Stimulated activated effector memory CD8-positive, alpha-beta T cell treated with anti-CD3 and anti-CD28 coated beads, Interleukin-12 subunit alpha, Interleukin-12 subunit beta, amount 100 ng/mL, for 72 hours (primary cell): Measurements from ENCODE around the gene ARHGAP18.

Experiments
- ATAC-seq: fragments of 150-1000 bp; cut with Tn5 transposase; 2 replicates; pipeline ENCODE4 v1.10.0; 2021
- DNase-seq, 2 donors: peaks; one replicate each; pipeline ENCODE4 v3.0.0; 2021 to 2022; ENCODE audit warnings: low spot score in 2 of 2
- H3K27ac Mint-ChIP-seq: one replicate; pipeline ENCODE4 v1.8.0; 2022; ENCODE audit warnings: mild to moderate bottlenecking, mixed read lengths
- H3K36me3 Mint-ChIP-seq: one replicate; pipeline ENCODE4 v1.8.0; 2022; ENCODE audit warnings: mild to moderate bottlenecking, mixed read lengths
- H3K4me1 Mint-ChIP-seq: one replicate; pipeline ENCODE4 v1.8.0; 2022; ENCODE audit warnings: mixed read lengths
- H3K4me3 Mint-ChIP-seq: one replicate; pipeline ENCODE4 v1.8.0; 2022; ENCODE audit warnings: mild to moderate bottlenecking, mixed read lengths
- H3K9me3 Mint-ChIP-seq: one replicate; pipeline ENCODE4 v1.8.0; 2022; ENCODE audit warnings: mixed read lengths

ARHGAP18 gene

DNA sequence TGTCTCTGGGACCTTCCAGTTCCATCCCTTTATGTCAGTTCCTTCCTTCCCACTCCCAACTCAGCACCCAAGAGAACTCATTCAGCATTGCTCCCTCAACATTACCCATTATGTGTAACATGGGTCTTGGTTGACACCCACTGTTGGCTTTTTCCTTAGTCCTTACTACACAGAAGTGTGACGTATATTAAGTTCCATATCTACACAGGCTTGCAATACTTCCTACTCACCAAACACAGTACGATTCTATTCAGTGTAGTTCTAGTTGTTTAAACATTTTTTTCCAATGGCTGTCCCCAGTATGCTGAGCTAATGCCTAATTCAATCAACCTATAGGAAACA is 37.7 kb downstream of the ARHGAP18 start:
- H3K36me3 Mint-ChIP-seq = peaks cover 6% of the 10 kb centered on the region
- peak overlapping the region; percentile 93 for H3K27ac Mint-ChIP-seq
- DNase-seq (no peak), ATAC-seq (peak; percentile 69)
- H3K9me3 Mint-ChIP-seq = no peaks in the 10 kb centered on the region
- peaks cover 53% of the 10 kb centered on the region for H3K4me1 Mint-ChIP-seq
- H3K4me3 Mint-ChIP-seq = peak overlapping the region; percentile 70

DNA sequence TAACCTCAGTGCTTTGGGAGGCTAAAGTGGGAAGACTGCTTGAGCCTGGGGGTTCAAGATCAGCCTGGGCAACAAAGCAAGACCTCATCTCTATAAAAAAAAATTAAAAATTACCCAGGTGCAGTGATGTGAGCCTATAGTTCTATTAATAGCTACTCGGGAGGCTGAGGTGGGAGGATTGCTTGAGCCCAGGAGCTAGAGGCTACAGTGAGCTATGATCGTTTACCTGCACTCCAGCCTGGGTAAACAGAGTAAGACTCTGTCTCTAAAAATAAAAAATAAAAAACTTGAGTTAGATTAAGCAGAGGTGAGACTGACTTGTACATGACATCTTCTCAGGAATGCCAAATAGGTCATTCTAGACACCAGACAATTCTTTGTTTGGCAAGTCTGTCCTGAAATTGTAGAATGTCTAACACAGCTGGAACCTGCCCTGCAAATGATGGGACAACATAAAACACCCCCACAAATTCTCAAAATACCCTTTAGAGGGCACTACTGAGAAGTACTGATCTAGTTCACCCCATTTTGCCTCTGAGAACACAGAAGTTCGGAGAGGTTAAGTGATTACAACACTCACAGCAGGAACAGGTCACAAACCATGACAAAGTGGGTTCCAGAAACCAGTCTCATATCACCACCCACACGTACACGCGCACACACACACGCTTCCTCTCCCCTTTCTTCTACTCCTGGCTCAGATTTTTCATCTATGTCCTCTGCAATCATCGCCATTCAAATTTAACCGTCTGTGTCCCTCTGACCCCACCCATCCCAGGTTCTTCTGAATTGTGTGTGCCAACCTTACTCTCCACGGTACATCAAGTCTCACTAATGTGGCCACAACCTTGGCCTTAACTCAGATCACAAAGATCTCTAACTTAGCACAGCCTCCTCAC is 38.3 kb downstream of the ARHGAP18 start:
- ATAC-seq (peak; percentile 98), DNase-seq (peak; percentile 28 to 83)
- peaks cover 6% of the 10 kb centered on the region for H3K36me3 Mint-ChIP-seq
- H3K9me3 Mint-ChIP-seq = no peaks in the 10 kb centered on the region
- H3K4me3 Mint-ChIP-seq = peak overlapping the region; percentile 70
- peaks cover 53% of the 10 kb centered on the region for H3K4me1 Mint-ChIP-seq
- H3K27ac Mint-ChIP-seq = peak overlapping the region; percentile 93

DNA sequence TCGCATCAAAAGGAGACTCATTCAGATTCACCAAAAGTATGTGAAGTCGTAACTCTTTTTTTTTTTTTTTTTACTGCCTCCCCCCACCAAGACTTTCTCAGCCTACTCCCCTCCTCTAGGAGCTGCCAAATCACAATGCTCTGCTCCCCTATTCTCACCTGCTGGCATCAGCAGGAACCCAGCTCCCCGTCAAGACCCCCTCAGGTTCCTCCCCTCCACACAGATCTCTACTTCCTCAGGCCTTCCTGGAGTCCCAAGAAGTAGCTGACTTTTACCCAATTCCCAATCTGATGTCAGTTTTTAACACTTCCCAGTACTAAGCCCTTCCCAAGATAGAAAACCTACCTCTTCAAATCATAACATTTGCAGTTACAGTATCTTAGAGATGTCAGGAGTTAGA is 39.3 kb downstream of the ARHGAP18 start:
- Mint-ChIP-seq H3K36me3 (peaks cover 6% of the 10 kb centered on the region), H3K4me1 (peaks cover 52% of the 10 kb centered on the region), H3K9me3 (no peaks in the 10 kb centered on the region), H3K27ac (peak overlapping the region; percentile 45), H3K4me3 (no peak overlapping the region)
- no peak for DNase-seq
- no peak for ATAC-seq

DNA sequence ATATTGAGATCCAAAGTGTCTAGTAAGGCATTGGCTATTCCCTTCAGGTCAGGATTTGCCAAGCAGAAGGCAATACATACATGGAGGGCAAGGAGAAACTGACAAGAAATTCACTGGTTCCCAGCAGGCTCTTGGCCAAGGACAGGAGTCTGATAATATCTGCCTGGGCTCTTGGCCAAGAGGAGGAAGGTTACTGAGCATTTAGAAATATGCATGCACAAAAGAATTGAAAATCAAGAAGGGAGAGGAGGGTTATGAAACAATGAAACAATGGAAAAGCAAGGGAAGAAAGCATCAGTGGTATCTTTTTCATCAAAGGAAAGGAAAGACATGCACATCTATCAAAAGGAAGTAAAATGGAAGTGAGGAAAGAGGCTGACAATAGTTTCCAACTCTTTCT is 42.4 kb downstream of the ARHGAP18 start:
- ATAC-seq = no peak
- Mint-ChIP-seq H3K4me1 (peaks cover 48% of the 10 kb centered on the region), H3K27ac (no peak overlapping the region), H3K4me3 (no peak overlapping the region), H3K9me3 (no peaks in the 10 kb centered on the region), H3K36me3 (peaks cover 6% of the 10 kb centered on the region)
- no peak for DNase-seq

DNA sequence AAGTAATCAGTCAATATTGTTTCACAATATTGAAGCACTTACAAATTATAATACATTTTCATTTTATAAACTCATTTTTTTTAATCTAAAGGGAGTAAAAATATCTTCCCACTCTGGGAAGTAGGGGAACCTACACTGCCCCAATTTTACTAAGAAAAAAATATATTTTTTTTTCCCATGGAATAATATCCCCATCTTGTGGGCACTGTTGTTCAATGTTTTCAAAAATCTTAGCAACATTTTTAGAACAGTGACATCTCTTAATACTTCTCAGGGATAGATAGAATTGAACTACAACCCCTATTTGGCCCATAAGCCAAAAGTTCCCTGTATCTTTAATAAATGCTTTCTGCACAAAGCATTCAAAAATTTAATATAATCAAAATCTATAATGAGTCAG is 42.9 kb downstream of the ARHGAP18 start:
- DNase-seq = no peak
- Mint-ChIP-seq H3K27ac (no peak overlapping the region), H3K36me3 (peaks cover 2% of the 10 kb centered on the region), H3K4me3 (no peak overlapping the region), H3K4me1 (peaks cover 48% of the 10 kb centered on the region), H3K9me3 (no peaks in the 10 kb centered on the region)
- no peak for ATAC-seq

DNA sequence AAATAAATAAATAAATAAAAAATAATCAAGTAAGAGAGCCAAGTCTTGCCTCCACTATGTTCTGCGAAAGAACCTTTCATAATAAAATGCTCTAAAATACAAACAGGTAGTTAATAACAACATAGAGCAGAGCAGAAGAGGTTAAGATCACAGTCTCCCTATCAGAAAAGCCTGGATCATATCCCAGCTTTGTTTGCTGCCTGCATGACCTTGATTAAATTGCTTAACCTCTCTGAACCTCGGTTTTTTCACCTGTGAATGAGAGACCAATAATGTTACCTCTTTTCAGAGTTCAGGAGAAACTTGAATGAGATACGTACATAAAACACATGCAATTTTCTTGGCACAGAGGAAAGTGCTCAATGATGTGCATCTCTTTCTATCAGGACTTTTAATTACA is 44.4 kb downstream of the ARHGAP18 start:
- H3K4me1 Mint-ChIP-seq = peaks cover 43% of the 10 kb centered on the region
- no peaks in the 10 kb centered on the region for H3K36me3 Mint-ChIP-seq

DNA sequence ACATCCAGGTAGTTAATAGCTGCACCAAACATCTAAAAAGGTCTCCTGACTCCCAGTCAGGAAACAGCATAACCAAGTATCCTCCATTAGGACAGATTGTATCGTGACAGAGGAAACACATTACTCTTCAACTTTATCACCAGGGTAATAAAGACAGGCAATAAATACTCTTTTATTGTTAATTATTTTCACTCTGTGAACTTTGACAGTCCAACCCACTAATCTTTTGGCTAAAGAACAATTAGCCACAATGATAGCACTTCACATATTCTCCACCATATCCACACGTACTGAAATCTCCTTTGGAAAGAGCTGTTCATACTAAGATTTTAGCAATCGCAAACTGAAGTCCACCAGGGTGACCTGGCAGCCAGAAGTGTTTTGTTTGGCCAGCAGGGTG is 46.4 kb downstream of the ARHGAP18 start:
- Mint-ChIP-seq H3K4me3 (no peak overlapping the region), H3K9me3 (no peaks in the 10 kb centered on the region), H3K27ac (no peak overlapping the region), H3K36me3 (no peaks in the 10 kb centered on the region), H3K4me1 (peaks cover 48% of the 10 kb centered on the region)
- no peak for ATAC-seq
- no peak for DNase-seq

More for the DNA sequence above, 44.4 kb downstream of the ARHGAP18 start:
- H3K9me3 Mint-ChIP-seq = no peaks in the 10 kb centered on the region
- H3K4me3 Mint-ChIP-seq = no peak overlapping the region
- DNase-seq = no peak
- no peak for ATAC-seq
- no peak overlapping the region for H3K27ac Mint-ChIP-seq

DNA sequence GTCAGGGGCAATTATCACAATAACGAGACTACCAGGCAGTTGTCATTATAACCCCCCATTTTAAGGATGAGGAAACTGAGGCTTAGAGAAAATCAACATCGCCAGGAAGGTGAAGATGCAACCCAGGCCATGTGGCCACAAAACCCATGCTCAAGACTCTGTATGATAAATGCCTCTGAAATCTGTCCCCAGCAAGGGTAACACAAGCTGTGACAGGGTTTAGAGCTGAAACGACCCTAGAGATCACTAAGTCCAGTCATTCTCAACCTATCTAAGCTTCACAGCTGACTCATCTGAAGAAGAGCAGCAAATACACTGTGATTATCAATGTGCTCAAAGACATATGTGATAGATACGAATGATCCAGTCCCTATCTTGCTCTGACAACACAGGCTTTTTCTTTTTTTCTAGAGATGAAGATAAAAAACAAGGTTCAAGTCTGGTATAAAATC is 47.0 kb downstream of the ARHGAP18 start:
- ATAC-seq (peak; percentile 99), DNase-seq (no peak)
- no peak overlapping the region for H3K4me3 Mint-ChIP-seq
- H3K9me3 Mint-ChIP-seq = no peaks in the 10 kb centered on the region
- H3K4me1 Mint-ChIP-seq = peaks cover 44% of the 10 kb centered on the region
- no peaks in the 10 kb centered on the region for H3K36me3 Mint-ChIP-seq
- no peak overlapping the region for H3K27ac Mint-ChIP-seq

DNA sequence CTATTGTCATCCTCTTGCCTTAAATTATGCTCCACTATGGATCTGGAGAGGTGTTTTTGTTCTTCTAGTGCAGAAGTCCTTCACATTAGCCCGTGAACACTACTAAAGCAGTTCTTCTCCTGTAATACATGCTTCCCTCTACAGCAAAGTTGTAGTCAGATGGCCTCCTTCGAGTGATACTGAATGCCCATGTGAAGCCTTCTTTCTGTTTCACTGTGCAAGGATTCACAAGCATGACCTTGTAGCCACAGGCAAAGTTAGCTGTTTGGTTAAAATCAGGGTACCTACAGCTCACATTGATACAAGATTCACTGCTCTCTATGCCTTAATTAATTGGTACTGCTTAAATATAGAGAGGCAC is 47.6 kb downstream of the ARHGAP18 start:
- H3K36me3 Mint-ChIP-seq = no peaks in the 10 kb centered on the region

DNA sequence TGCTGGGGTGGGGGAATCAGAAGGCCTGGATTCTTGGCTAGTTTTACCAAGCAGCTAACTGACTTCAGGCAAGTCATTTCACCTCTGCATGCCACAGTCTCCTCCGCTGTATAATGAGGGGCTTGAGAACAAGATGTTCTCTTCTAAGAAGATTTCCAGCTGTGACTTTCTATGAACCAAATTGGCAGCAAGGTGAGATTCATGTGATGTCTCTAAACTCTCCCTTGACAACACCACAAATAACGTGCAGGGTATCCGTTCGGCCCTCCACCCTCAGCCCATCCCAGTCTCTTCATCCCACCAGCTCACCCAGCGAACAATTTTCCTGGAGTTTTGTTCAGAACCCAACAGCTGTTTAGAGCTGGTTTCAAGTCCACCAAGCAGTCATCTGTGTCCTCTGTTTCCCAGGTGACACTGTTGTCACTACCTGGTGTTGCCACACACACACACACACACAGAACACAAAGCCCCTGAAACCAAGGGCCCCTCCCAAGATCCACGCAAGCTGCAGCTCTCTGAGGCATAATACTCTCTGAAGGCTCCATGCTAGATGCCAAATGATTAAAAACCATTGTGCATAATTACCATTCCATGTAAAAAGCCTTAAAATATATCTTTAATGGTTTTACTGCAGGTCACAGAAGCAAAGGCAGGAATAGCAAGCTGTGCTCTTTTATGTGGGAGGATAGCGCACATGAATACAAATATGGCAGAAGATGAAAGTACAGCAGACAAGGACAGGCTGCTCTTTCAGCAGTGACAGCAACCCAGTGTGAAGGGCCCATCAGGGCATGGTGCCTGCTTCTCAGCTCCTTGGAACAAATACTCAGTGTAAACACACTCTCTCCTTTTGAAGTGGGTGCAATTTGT is 48.2 kb downstream of the ARHGAP18 start:
- Mint-ChIP-seq H3K4me3 (no peak overlapping the region), H3K9me3 (no peaks in the 10 kb centered on the region), H3K4me1 (peaks cover 44% of the 10 kb centered on the region), H3K27ac (no peak overlapping the region), H3K36me3 (no peaks in the 10 kb centered on the region)
- DNase-seq (no peak), ATAC-seq (no peak)

More for the DNA sequence above, 47.6 kb downstream of the ARHGAP18 start:
- H3K9me3 Mint-ChIP-seq = no peaks in the 10 kb centered on the region
- no peak overlapping the region for H3K4me3 Mint-ChIP-seq
- no peak for ATAC-seq
- H3K27ac Mint-ChIP-seq = no peak overlapping the region
- H3K4me1 Mint-ChIP-seq = peaks cover 44% of the 10 kb centered on the region
- no peak for DNase-seq

DNA sequence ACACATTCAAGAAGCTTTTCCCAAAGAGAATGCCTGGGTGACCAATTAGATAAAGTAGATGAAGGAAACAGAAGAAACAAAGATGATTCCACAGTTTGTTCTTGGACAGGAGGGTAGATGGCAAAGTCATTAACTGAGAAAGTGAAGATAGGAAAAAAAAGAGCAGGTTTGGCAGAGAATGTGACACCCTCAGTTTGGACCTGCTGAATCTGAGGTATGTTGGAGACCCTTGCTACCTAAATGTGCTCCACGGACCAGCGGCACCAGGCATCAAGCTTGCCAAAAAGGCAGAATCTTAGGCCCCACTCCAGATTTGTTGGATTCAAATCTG is 49.7 kb downstream of the ARHGAP18 start:
- DNase-seq (no peak), ATAC-seq (no peak)
- H3K9me3 Mint-ChIP-seq = no peaks in the 10 kb centered on the region
- H3K27ac Mint-ChIP-seq = no peak overlapping the region
- peaks cover 37% of the 10 kb centered on the region for H3K4me1 Mint-ChIP-seq
- no peaks in the 10 kb centered on the region for H3K36me3 Mint-ChIP-seq
- no peak overlapping the region for H3K4me3 Mint-ChIP-seq

DNA sequence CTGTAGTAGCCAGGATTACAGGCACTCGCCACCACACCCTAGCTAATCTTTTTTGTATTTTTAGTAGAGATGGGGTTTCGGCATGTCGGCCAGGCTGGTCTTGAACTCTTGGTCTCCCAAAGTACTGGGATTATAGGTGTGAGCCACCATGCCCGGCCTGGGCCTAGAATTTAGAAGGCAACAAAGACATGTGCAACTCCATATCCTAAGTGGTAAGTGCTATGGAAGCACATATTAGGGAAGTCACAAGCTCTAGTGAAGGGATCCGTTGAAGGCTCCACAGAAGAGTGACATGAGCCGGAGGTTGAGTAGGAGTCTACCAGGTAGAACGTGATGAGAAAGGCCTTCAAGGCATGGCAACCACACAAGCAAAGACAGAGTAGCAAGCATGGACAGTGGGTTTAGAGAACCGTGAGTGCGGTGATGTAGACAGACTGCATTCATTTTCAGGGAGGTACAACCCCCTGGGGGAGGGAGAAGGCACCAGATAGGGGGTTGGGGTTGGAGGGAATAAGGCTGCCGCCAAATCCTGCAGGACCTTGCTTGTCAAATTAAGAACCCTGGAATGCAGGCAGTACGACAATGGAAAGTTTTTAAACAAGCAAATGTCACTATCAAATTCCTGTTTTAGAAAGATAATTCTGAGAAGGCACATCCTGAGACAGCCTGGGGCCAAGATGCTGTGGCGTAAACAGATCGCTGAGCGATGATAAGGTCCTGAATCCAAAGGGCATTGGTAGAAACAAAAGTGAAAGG is 50.2 kb downstream of the ARHGAP18 start:
- no peaks in the 10 kb centered on the region for H3K9me3 Mint-ChIP-seq
- H3K4me3 Mint-ChIP-seq = no peak overlapping the region
- no peaks in the 10 kb centered on the region for H3K36me3 Mint-ChIP-seq
- H3K4me1 Mint-ChIP-seq = peaks cover 37% of the 10 kb centered on the region
- ATAC-seq (no peak), DNase-seq (no peak)
- H3K27ac Mint-ChIP-seq = no peak overlapping the region

DNA sequence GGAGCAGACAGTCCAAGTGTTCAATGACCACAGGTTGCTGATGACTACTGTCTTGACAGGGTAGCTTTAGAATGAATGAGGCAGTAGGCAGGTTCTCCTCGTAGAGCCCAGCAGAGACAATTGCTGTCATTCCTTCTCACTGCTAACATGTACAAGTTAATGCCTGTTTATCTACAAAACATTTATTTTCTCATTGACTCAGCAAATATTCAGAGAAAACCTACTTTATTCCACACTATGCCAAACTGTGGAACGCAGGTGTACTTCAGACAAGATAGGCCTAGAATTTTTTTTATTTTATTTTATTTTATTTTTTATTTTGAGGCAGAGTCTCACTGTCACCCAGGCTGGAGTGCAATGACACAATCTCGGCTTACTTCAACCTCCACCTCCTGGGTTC is 50.8 kb downstream of the ARHGAP18 start:
- ATAC-seq = no peak
- peaks cover 37% of the 10 kb centered on the region for H3K4me1 Mint-ChIP-seq
- no peak overlapping the region for H3K27ac Mint-ChIP-seq
- H3K4me3 Mint-ChIP-seq = no peak overlapping the region
- no peaks in the 10 kb centered on the region for H3K36me3 Mint-ChIP-seq
- no peak for DNase-seq
- no peaks in the 10 kb centered on the region for H3K9me3 Mint-ChIP-seq

DNA sequence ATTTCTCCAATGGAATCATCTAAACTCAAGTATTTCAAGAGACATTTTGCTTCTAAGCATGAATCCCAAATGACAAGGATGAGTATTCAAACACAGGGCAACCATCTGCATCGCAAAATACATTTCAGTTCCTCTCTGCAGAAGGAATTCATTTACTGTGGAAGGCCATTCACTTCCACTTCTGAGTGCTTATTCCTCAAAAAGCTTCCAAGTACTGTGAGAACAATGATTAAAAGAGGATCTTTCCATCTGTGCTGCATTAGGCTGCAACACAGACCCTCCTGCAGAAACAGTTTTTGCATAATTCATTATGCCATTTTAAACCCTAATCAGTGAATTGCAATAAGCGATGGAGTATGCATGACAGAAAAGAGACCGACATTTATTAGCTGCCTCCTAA is 52.5 kb downstream of the ARHGAP18 start:
- no peaks in the 10 kb centered on the region for H3K36me3 Mint-ChIP-seq
- ATAC-seq = no peak
- no peaks in the 10 kb centered on the region for H3K9me3 Mint-ChIP-seq
- DNase-seq = no peak
- no peak overlapping the region for H3K27ac Mint-ChIP-seq
- H3K4me3 Mint-ChIP-seq = no peak overlapping the region
- H3K4me1 Mint-ChIP-seq = peaks cover 23% of the 10 kb centered on the region

DNA sequence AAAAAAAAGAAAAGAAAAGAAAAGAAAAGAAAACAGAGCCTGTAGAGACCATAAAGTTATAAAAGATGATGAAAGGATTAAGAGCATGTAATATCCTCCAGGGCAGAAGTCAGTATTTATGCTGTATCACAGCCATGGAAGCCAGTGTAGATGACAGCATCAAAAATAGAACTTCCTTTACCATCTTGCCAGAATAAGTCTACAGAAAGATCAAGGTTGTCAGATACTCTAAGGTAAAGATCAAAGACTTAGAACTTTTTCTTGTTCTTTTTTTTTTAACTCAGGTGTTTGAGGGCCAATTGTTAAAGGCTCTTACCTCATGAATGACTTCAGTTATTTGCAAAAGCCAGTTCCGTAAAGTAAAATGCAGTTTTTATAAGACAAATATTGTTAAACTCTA is 54.6 kb downstream of the ARHGAP18 start:
- no peak overlapping the region for H3K27ac Mint-ChIP-seq

More for the DNA sequence above, 54.6 kb downstream of the ARHGAP18 start:
- no peak for DNase-seq
- peaks cover 8% of the 10 kb centered on the region for H3K4me1 Mint-ChIP-seq
- no peak for ATAC-seq
- no peaks in the 10 kb centered on the region for H3K9me3 Mint-ChIP-seq
- no peak overlapping the region for H3K4me3 Mint-ChIP-seq
- H3K36me3 Mint-ChIP-seq = no peaks in the 10 kb centered on the region
